GM12875 (cell line): ENCODE results near the gene CAPN1.

ENCODE experiments used
- H3K4me3 ChIP-seq: one replicate; pipeline ENCODE4 v1.5.1; 2011; ENCODE audit warnings: low read depth, low read length, control low read depth
- CTCF ChIP-seq: IDR thresholded peaks from 2 replicates; pipeline ENCODE4 v1.5.1; 2011; ENCODE audit warnings: low read depth, mild to moderate bottlenecking, control low read depth, inconsistent platforms, low read length, moderate library complexity, borderline replicate concordance; ENCODE audit not compliant: insufficient read depth

Gene CAPN1

GRCh38 chr11:65204646-65205601 lies 23.2 kb downstream of the CAPN1 start:
- H3K4me3 ChIP-seq = no peak overlapping the region
- TF ChIP-seq CTCF = peak; percentile 98

GRCh38 chr11:65205602-65205967 lies 23.9 kb downstream of the CAPN1 start:
- TF ChIP-seq CTCF = no peak
- H3K4me3 ChIP-seq = no peak overlapping the region

- no peak for TF ChIP-seq CTCF
- no peak overlapping the region for H3K4me3 ChIP-seq
These were observed 24.7 kb downstream of the CAPN1 start for GRCh38 chr11:65206441-65206841.

GRCh38 chr11:65206901-65207300 lies 25.2 kb downstream of the CAPN1 start:
- H3K4me3 ChIP-seq = no peak overlapping the region
- TF ChIP-seq CTCF = no peak

DNA sequence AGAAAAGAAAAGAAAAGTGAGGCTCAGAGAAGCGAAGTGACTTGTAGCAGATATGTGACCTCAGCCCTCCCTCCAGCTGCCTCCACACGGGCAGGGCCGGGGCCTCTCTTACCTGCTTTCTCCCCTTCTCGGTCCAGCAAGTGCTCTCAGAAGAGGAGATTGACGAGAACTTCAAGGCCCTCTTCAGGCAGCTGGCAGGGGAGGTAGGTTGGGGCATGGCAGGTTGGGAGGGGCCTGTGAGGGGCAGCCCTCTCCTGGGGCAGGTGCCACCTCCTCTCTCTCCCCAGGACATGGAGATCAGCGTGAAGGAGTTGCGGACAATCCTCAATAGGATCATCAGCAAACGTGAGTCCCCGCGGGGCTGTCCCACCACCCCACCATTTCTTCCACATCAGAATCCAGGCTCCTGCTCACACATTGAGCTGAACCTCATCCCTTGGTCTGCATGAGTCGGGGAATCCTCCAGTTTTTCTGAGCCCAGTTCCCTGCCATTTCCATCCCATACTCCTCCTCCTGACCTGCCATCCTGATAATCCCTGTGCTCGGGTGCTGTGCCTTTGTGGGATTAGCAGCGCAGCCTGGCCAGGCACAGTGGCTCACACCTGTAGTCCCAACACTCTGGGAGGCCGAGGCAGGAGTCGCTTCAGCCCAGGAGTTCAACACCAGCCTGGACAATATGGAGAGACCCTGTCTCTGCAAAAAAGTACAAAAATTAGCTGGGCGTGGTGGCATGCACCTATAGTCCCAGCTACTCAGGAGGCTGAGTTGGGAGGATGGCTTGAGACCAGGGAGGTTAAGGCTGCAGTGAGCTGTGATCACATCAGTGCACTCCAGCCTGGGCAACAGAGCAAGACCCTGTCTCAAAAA lies 26.4 kb downstream of the CAPN1 start:
- no peak for TF ChIP-seq CTCF

GRCh38 chr11:65208785-65209710 lies 27.3 kb downstream of the CAPN1 start:
- TF ChIP-seq CTCF = no peak
- H3K4me3 ChIP-seq = no peak overlapping the region

More for the DNA sequence above, 26.4 kb downstream of the CAPN1 start:
- H3K4me3 ChIP-seq = no peak overlapping the region
